ENCODE data around the gene DCP2.
A peak's percentile ranks its signal among the peaks of the same experiment; 100 is the strongest.

Gene DCP2

DNA sequence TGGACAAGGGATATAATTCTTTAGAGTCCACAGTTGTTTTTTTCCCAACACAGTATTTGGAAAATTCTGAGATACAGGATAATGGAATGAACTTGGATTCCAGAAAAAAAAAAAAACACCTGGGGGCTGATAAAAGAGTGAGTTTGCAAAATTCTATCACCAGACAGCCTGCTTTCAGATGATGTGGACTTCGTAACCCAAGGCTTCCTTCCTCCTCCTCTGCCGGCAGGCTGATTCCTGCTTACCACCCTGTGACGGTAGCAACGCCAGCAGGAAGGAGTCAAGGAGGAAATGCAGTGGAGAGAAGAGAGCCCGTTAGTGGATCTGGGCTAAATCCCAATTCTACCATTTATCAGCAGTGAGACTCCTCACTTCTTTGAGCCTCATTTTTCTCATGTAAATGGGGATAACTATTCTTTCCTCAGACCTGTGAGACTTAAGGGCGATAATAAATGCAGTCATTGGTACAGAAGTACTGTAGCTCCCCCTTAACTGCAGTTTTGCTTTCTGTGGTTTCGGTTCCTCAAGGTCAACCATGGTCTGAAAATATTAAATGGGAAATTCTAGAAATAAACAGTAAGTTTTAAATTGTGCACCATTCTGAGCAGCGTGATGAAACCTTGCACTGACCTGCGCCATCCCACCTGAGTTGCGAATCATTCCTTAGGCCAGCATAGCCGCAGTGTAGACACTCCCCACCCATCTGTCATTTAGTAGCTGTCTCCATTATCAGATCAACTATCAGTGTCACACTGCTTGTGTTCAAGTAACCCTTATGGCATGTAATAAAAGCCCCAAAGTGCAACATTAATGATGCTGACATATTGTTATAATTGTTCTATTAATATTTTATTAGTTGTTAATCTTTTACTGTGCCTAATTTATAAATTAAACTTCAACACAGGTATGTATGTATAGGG, 71.4 kb downstream of the DCP2 start:
- DNase-seq (ENCODE audit: low spot score), result no peak

DNA sequence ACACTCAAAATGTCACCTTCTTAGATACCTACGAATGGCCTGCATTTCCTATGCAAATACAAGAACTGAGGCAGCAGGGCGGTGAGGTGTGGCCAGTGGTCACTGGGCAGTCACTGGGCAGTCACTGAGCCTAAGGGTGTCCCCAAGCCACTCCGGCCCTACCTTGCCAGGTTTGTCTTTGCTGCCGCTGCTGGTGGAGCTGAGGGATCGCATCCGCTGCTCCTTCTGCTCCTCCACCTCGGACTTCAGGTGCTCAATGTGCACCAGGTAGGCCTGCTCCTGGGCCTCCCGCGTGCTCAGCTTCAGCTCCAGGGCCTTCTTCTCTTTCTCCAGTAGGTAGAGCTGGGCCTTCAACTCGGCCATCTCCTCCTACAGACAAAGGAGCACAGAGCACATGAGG, 72.3 kb downstream of the DCP2 start:
- DNase-seq (ENCODE audit: low spot score), result no peak

DNA sequence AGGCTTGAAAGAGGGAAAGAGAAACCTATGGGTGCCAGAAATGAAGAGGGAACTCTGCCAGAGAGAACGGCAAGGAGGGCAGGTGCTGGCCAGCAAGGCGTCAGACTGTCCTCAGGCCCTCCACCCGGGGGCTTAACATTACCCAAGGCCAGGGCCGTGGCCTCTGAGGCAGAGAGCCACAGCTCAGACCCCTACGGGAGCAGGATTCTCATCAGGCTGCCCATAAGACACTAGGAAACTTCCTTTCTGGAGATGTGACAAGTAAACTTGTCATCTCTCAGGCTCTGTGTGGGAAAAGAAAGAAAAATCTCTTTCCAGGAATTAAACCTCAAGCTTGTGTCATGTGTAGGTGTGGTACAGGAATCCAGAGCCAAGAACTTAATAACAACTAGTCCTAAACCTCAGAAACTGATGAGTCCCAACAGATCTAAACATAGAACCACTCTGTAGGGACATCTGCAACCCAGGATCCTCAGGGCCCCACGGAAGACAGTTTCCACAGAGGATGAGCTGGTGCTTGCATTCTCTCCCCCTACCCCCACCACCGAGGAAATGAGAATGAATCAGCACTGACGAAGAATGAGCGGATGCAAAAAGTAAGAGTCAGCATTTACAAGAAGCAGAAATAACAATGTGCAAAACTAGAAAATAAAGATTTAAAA, 74.3 kb downstream of the DCP2 start:
- peak; percentile 48 for DNase-seq (ENCODE audit: low spot score)

DNA sequence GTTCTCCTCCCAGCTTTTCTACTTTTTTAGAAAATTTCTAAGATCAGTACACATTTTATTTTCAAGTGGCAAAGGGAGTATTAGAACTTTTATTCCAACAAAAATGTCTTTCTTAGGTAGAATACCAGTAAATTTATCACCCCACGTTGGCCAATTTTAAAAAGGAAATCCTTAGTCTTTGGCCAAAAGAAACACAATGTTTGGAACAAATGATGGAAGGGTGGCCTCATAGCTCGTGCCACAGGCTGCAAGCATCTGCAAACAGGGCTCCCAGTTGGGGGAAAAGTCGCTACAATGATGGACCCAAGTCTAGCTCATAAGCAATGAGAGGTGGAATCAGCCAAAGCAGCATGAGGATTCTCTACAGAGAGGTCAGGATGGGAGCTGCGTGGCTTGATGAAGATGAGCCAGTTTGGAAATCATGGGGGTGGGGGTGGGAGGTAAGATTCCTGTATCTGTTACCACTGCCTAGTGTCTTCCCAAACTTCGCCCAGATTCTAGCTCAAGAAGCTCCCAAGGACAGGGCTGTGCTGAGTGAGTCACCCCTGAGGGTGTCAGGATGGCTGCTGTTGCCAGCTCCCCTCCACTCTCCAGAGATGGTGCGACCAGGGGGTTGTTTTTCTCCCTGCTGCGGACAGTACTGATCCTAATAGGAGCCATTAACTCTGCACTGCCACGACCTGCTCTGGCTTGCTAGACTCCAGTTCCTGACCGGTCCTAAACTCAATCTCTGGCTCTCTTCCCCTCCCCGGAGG, 75.6 kb downstream of the DCP2 start:
- no peak for DNase-seq (ENCODE audit: low spot score)

DNA sequence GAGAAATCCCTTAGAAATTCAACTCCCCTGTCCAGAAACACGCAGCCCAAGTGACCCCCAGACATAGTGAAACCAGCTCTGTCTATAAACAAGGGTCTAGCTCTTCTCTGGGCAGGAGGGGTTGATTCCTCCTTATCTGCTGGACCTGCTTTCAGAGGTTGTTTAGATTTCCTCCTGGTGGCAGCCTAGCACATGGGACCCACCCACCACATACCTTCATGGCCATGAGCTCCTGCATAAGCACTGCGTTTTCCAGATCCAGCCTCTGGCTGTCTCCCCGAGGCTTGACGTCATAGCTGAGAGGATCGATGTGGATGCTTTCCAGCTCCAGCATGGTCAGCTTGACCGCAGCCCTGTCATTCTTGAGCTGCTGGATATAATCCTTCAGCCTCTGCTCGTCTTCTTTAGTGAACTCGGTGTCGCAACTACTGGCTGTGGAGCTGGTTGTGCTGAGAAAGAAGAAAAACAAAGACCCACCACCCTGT, 77.0 kb downstream of the DCP2 start:
- DNase-seq (ENCODE audit: low spot score), result no peak

DNA sequence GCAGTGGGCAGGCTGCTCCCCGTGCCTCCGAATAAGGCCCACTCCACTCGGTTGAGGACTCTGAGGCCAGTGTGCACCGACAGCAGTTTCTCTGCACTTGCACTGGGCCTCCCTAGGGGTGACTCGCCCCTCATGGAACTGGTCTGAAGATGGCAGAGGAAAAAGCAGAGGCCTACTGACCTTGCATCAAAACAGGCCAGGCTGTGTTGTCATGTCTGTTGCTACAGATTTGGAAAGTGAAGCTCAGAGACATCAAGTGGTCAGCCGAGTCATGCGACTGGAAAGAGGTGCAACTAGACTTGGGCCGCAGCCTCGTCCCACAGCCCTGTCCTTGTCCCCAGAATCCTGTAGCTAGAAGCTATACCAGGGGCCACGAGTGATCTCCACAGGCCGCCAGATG, 78.3 kb downstream of the DCP2 start:
- no peak for DNase-seq (ENCODE audit: low spot score)

DNA sequence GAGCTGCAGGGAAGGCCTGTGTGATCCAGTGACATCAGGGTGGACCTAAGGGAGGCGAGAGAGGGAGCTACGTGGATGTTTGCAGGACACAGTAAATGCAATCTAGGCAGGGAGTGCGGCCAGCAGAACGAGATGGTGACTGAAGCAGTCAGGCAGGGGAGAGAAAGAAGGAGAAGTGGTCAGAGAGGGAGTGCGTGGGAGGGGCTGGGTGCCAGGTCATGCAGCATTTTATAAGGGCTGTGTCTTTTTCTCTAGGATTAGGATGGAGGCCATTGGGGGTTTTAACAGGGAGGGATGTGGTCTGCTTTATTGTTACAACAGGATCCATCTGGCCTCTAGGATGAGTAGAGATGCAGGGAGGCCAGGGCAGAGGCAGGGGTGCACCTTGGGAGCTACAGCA, 80.4 kb downstream of the DCP2 start:
- DNase-seq (ENCODE audit: low spot score), result no peak

DNA sequence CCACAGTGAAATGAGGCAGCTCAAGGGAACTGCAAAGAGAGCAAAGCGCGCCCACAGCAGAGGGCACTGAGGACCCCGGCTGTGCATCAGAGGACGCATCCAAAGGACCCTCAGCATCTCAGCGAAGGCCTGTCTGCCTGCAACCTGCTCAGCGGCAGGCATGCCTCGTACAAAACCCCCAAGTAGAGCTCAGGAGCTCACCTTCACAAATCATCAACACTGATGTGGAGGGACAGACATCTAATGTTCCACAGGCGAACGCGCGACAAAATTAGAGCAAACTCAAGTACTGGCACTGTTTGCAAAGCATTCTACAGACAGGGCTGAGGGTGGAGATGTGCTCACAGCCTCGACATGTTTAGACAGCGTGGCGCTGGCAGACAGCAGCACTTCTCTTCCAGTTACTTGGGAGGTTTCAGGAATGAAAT, 81.0 kb downstream of the DCP2 start:
- no peak for DNase-seq (ENCODE audit: low spot score)

DNA sequence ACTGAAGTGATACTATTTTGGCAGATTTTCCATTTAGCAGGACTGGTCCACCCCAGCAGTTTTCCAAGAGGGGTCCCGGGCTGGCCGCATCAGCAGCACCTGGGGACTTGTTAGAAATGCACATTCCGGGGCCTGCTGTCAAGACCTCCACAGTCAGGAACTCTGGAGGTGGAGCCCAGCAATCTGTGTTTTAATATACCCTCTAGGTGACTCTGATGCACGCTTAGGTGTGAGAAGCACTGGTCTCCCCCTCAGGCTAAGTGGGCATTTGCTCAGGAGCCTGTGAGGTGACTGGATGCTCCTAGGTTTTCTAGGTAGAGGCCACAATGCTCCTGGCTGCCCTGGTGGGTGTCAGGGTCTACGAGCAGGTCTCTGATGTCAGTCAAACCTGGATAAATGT, 81.7 kb downstream of the DCP2 start:
- DNase-seq (ENCODE audit: low spot score), result no peak

DNA sequence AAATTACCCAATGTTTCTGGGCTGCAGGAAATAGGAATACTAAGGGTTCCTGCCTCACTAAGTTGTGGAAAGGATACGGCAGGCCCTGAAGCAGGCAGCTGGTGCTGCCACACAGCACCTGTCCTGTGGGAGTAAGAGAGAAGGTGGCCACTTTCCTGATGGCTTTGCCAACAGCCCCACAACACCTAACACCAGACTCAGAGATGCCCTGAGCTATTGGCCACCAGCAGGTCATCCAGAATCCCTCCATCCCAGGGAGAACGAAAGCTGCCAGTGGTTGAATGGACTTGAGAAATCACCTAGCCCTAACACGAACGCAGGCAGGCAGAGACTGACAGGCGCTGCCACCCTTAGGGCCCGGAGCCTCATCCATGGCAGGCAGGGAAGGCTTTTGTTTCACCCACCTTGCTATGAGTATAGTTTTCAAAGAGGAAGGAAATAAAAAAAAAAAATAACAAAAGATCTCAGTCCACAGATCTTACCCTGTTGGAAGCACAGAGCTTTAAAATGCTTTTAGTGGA, 82.2 kb downstream of the DCP2 start:
- no peak for DNase-seq (ENCODE audit: low spot score)

DNA sequence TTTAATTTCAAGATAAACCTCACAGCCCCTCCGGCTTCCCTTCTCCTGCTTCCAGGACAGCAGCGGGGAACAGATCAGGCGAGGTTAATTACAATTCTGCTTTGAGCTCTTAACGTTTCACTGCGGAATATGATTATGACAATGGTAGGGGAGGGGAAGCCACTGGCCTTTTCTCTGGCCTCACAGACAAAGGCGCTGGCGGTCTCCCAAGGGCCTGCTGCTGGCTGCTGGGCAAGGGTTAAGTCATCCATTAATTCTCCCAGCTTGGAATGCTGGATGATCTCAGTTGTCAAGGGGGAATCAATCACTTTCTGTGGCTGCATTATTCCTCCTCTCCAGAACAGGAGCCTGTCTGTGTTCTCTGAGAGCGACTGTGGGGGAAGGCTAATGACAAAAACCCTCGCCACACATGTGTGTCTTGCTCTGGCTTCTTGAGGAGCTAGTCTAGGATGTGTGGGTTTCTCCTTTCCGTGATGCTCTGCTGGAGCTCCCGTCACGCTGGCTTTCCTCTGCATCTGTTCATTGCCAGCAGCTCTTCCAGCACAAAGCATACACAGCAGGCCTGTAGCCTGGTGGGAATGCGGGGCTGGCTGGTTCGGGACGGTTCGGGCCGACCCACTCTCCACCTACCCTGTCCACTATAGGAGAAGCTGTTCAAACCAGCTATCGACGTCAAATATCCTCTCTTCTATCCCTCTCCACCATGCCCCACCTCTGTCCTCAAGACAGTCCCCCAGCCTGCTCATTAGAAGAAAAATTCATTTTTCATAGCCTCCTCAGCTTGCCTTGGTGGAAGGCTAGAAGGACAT, 82.8 kb downstream of the DCP2 start:
- DNase-seq (ENCODE audit: low spot score), result peak; percentile 67

DNA sequence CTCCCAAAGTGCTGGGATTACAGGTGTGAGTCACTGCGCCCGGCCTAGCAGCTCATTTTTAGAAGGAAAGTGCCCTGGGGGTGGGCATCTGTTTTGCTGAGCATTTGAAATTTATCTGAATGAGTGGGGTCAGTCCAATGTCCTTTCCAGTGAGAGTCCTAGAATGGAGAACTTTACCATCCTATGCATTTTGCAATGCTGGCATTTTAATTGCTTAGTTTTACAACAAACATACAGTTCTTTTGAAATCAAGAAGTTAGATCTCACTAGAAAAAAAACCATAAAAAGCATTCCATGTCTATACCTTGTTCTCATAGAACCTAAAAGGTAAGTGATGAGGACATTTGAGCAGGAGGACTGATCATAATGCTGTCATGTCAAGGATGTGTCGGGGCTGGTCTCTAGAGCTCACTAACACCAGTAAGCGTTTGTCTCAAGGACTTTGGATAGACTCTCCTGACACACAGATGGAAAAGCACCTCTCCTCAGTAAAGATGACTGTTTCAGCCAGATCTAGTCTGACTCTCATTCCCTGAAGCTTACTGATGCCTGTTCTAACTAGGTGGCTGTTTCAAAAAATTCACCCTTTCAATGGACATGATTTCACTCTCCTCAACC, 83.9 kb downstream of the DCP2 start:
- DNase-seq (ENCODE audit: low spot score), result no peak

DNA sequence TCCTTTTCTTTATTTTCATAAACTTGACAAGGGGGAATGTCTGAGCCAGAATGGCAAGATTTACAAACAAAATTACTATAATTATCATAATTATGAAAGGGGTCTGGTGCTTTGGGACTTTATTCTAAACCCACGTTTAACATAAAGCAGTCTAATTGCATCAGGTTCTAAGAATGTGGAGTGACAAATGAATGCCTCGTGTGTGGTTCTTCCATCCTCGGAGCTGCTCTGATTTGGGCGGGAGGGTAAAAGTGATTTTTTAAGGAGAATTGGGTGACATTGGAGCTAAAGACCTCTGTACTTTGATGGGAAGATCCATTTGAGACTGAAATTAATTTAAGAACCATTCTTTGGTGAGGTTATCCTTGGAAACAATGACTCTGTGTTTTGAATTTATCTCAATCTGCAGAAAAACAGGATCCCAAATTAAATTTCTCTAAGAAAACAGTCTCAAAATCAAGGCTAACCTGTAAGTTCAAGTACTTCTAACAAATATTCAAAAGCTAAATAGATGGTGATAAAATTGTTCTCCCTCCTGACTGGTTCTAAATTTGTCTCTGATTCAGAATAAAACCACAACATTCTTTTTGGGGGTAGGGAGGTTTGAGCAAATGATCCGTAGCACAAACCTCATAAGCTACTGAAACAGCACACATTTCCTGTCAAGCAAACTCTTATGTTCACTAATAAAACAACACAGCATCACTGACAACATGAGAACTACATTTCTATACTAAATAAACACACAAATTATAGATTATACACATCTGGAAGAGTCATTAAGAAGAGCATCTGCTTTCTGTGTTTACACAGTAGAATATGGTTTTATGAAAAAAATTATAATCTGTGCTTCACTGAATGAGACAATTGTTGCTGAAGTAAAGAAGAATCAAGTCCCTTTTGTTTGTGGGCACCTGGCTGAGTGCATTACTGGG, 85.5 kb downstream of the DCP2 start:
- DNase-seq (ENCODE audit: low spot score), result no peak

DNA sequence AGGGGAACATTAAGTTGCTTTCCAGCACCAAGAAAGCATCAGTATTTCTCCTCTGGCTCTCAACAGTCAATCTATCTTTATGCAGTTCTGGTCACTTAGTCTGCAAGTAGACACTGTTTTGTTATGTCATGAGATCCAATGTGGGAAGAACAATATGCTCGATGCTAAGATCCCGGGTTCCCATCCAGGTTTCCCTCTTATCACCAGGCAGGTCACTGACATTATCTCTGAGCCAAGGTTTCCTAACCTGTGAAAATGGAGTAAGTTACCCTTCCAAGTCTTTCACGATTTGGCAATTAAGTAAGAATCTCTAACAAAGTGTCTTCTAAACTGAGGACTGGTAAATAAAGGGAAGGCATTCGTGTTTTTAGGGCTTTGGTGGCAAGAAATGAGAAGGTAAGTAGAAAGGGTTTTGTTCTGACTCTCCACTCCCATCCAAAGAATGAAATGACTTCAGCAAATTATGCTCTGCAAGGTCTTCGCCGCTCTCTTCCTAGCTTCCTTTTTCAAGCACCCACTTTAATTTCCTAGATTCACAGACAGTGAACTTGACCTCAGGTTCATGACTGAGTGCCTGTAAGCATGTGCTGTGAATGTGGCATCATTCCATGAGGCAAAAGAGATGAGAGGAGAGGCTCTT, 86.4 kb downstream of the DCP2 start:
- DNase-seq (ENCODE audit: low spot score), result no peak

DNA sequence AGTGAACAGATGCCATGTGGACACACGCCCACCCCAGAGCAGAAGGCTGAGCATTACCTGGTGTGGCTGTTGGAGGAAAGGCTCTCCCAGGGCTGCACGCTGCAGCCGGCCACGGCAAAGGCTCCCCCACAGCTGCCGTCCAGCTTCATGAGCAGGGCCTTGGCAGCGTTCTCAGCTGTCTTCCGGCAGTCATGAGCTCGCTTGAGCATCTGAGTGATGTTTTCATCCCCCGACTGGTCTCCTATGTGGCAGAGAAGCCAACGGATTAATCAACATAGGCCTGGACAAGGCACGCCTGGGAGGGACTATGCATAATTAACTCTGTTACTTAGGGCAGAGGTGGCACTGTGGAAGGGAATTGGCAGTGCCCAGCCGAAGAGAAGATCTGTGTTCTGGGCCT, 87.3 kb downstream of the DCP2 start:
- no peak for DNase-seq (ENCODE audit: low spot score)

DNA sequence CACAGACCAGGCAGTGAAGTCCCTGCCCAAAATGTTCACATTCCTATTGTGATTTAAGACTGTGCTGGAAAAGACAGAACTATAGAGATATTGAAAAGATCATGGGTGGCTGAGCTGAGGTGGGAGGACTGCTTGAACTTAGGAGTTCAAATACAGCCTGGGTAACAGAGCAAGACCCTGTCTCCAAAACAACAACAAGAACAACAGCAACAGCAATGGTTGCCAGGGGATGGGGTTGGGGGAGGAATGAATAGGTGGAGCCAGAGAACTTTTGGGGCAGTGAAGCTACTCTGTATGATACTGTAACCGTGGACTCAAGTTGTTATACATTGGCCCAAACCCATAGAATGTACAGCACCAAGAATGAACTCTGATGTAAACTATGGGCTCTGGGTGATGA, 88.2 kb downstream of the DCP2 start:
- no peak for DNase-seq (ENCODE audit: low spot score)

DNA sequence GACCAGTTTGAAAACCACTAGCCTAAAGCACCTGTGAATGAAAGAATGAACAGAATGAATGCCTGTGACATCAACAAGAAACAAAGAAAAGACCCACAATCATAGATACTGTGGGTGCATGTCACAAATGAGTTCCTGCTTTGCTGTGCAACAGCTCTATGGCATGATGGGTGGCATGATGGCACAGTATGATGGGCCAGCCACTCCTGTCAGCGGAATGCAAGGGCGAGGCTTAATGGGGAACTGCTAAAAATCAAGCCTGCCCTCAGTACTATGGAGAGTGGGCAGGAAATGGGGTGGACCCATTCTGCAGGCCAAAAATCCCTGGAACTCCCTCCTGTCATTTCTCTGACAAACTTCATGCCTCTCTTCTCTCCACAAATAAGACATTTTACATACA, 89.0 kb downstream of the DCP2 start:
- no peak for DNase-seq (ENCODE audit: low spot score)

DNA sequence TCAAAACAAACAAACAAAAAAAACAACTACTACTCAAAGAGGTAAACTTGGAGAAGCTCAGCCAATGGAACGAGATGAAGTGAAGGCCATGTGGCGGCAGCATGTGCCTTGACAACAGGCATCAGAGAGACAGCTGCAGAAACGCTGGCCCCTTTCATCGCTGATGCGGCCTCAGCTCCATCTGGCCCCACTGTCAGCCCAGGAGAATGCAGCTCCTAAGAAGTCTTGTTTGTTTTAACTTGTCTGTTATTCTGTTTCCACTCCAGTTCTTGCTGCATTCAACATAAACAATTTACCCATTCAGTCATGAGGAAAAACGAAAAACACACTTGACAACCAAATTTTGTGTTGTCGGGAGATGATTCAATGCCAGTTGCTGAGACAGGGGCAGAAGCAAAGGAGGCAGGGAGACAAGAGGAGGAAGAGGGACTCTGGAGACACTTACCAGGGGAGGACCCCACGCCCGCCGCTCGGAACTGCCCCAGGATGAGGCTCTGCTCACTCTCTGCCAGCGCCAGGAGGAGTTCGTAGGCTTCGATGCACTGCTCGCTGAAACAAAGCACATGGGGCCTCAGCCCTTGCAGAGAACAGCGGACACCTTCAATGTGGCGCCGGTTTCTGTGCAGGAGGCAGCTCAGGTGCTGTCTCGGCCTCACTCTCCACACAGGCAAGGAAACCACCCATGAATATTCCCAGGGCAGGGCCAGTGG, 91.2 kb downstream of the DCP2 start:
- DNase-seq (ENCODE audit: low spot score), result no peak

DNA sequence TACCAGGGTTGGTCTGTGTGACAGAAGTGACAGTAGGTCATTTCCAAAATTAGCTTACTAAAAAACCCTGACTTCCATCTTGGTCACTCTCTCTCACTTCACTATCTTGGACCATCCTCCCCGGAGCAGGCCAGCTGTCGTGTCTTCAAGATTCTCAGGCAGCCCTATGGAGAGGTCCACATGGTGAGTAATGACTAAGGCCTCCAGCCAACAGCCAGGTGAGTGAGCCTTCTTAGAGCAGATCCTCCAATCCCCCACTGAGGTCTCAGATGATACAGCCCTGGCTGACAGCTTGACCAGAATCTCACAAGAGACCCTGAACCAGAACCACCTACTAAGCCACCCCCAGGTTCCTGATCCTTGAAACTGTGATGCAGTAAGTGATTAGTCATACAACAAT, 92.0 kb downstream of the DCP2 start:
- DNase-seq (ENCODE audit: low spot score), result no peak

Data from kidney capillary endothelial cell (primary cell).